ENCODE results near the gene UROS. TPM values are rescaled to one million over a fixed set of nuclear protein-coding genes. Genes with fewer than 3 reads are reported as not detected.

UROS gene
- total RNA-seq, 1 donor: 93.7 TPM

GRCh38 chr10:125797424-125797823, 25.6 kb downstream of the UROS start:
- no peak for DNase-seq (ENCODE audit: low read depth)
- no peak overlapping the region for H3K4me3 ChIP-seq (ENCODE audit: low read depth, low read length)
- no peak for TF ChIP-seq CTCF (IDR thresholded peaks at IDR 0.05; ENCODE audit: insufficient read depth, low read depth, low read length)

- no peak for TF ChIP-seq CTCF (IDR thresholded peaks at IDR 0.05; ENCODE audit: insufficient read depth, low read depth, low read length)
- no peak overlapping the region for H3K4me3 ChIP-seq (ENCODE audit: low read depth, low read length)
- DNase-seq (ENCODE audit: low read depth): no peak
Measured at GRCh38 chr10:125795637-125796190, 27.3 kb downstream of the UROS start.

- no peak for DNase-seq (ENCODE audit: low read depth)
- no peak for TF ChIP-seq CTCF (IDR thresholded peaks at IDR 0.05; ENCODE audit: insufficient read depth, low read depth, low read length)
- H3K4me3 ChIP-seq (ENCODE audit: low read depth, low read length): no peak overlapping the region
Measured at GRCh38 chr10:125795128-125795527, 27.9 kb downstream of the UROS start.

GRCh38 chr10:125792342-125793300, 30.4 kb downstream of the UROS start:
- no peak for DNase-seq (ENCODE audit: low read depth)
- TF ChIP-seq CTCF (IDR thresholded peaks at IDR 0.05; ENCODE audit: insufficient read depth, low read depth, low read length): no peak
- H3K4me3 ChIP-seq (ENCODE audit: low read depth, low read length): no peak overlapping the region

GRCh38 chr10:125788156-125789034, 34.7 kb downstream of the UROS start:
- no peak for DNase-seq (ENCODE audit: low read depth)
- no peak overlapping the region for H3K4me3 ChIP-seq (ENCODE audit: low read depth, low read length)
- TF ChIP-seq CTCF (IDR thresholded peaks at IDR 0.05; ENCODE audit: insufficient read depth, low read depth, low read length): no peak

- no peak overlapping the region for H3K4me3 ChIP-seq (ENCODE audit: low read depth, low read length)
- DNase-seq (ENCODE audit: low read depth): no peak
- TF ChIP-seq CTCF (IDR thresholded peaks at IDR 0.05; ENCODE audit: insufficient read depth, low read depth, low read length): no peak
Measured at GRCh38 chr10:125785791-125786190, 37.3 kb downstream of the UROS start.
